HG03175 (cell line): ENCODE results near the gene COL2A1.
A peak's percentile ranks its signal among the peaks of the same experiment; 100 is the strongest.
"Not testable (repeated sequence)": the region's sequence is repeated elsewhere in the genome, so short reads cannot be mapped to it uniquely, and the experiment has no call there.

Experiments
- ATAC-seq: cut with Tn5 transposase; IDR thresholded peaks from one replicate; pipeline ENCODE4 v1.9.1; 2021; ENCODE audit warnings: mild to moderate bottlenecking, moderate library complexity; ENCODE audit not compliant: unreplicated experiment

The COL2A1 gene

GRCh38 chr12:47978598-47978873, 25.7 kb downstream of the COL2A1 start:
- no peak for ATAC-seq

GRCh38 chr12:47977772-47978597, 26.3 kb downstream of the COL2A1 start:
- ATAC-seq = no peak

- no peak for ATAC-seq
Observed at GRCh38 chr12:47977046-47977771, 27.1 kb downstream of the COL2A1 start.

- ATAC-seq = no peak
Observed at GRCh38 chr12:47975816-47976215, 28.5 kb downstream of the COL2A1 start.

GRCh38 chr12:47975036-47975620, 29.1 kb downstream of the COL2A1 start:
- ATAC-seq = no peak

- ATAC-seq = no peak
Observed at GRCh38 chr12:47973870-47974269, 30.4 kb downstream of the COL2A1 start.

- no peak for ATAC-seq
Observed at GRCh38 chr12:47972895-47973294, 31.4 kb downstream of the COL2A1 start.

- no peak for ATAC-seq
Observed at GRCh38 chr12:47970843-47971242, 33.4 kb downstream of the COL2A1 start.

- no peak for ATAC-seq
Observed at GRCh38 chr12:47969845-47970244, 34.4 kb downstream of the COL2A1 start.

GRCh38 chr12:47967461-47968321, 36.6 kb downstream of the COL2A1 start:
- ATAC-seq = no peak

- no peak for ATAC-seq
Observed at GRCh38 chr12:47965581-47965980, 38.7 kb downstream of the COL2A1 start.

- no peak for ATAC-seq
Observed at GRCh38 chr12:47964106-47964728, 40.1 kb downstream of the COL2A1 start.

GRCh38 chr12:47963340-47964040, 40.8 kb downstream of the COL2A1 start, which contains the start of gene TMEM106C:
TSS of gene TMEM106C (plus strand) at chr12:47963596. CDS start at chr12:47964237, 641 bp downstream.
- peak; percentile 93 for ATAC-seq

- ATAC-seq = no peak
Observed at GRCh38 chr12:47962198-47962597, 42.1 kb downstream of the COL2A1 start.

GRCh38 chr12:47957671-47958070, 46.6 kb downstream of the COL2A1 start:
- ATAC-seq = not testable (repeated sequence)

GRCh38 chr12:47955059-47955458, 49.2 kb downstream of the COL2A1 start:
- ATAC-seq = no peak

- ATAC-seq = no peak
Observed at GRCh38 chr12:47954467-47955045, 49.7 kb downstream of the COL2A1 start.

GRCh38 chr12:47954058-47954457, 50.2 kb downstream of the COL2A1 start:
- ATAC-seq = no peak

- no peak for ATAC-seq
Observed at GRCh38 chr12:47950856-47951468, 53.3 kb downstream of the COL2A1 start.
